HG03469 (cell line): ENCODE data around the gene C1QTNF2.

Experiments
- ATAC-seq: cut with Tn5 transposase; IDR thresholded peaks from one replicate; pipeline ENCODE4 v1.9.1; 2021; ENCODE audit warnings: mild to moderate bottlenecking, moderate library complexity, moderate number of reproducible peaks; ENCODE audit not compliant: unreplicated experiment

The C1QTNF2 gene

GRCh38 chr5:160310552-160311295 is 59.7 kb downstream of the C1QTNF2 start:
- no peak for ATAC-seq

- no peak for ATAC-seq
Measured at GRCh38 chr5:160310140-160310539, 60.3 kb downstream of the C1QTNF2 start.

GRCh38 chr5:160306696-160307095 is 63.7 kb downstream of the C1QTNF2 start:
- ATAC-seq = no peak

GRCh38 chr5:160305319-160305718 is 65.1 kb downstream of the C1QTNF2 start:
- no peak for ATAC-seq

GRCh38 chr5:160303690-160304089 is 66.7 kb downstream of the C1QTNF2 start:
- no peak for ATAC-seq

- ATAC-seq = no peak
Measured at GRCh38 chr5:160298189-160298588, 72.2 kb downstream of the C1QTNF2 start.

GRCh38 chr5:160297776-160298175 is 72.7 kb downstream of the C1QTNF2 start:
- ATAC-seq = no peak
